CD4-positive, alpha-beta T cell treated with Interleukin-4 for 1 hour (primary cell): ENCODE data around the gene CDA.
"Not testable (repeated sequence)": the region's sequence is repeated elsewhere in the genome, so short reads cannot be mapped to it uniquely, and the experiment has no call there.

Experiments used
- DNase-seq, 2 donors: peaks; one replicate each; pipeline ENCODE4 v3.0.0-alpha.2; 2020 to 2022

Gene CDA

GRCh38 chr1:20587661-20588053, 1.2 kb upstream of the CDA start:
- DNase-seq: no peak

- DNase-seq: peak in 1 of 2 donors; percentile 29
These were observed 708 bp downstream of the CDA start for GRCh38 chr1:20589331-20590278.

- peak in 1 of 2 donors; percentile 53 for DNase-seq
These were observed 1.4 kb downstream of the CDA start for GRCh38 chr1:20590306-20590777.

DNA sequence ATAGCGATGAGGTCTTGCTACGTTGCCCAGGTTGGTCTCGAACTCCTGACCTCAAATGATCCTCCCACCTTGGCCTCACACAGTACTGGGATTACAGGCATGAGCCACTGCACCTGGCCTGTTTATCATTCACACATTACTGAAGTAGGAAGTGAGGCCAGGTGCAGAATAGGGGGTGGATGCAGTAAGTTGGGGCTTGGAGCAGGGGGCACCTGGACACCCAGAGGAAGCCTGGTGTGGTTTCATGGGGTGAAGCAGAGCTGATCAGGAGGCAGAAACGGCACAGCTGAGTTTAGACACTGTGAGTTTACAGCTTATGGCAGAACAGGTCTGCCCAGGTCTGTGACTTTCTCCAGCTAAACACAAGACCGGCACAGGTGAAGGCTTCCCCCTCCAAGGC, 4.9 kb downstream of the CDA start:
- no peak for DNase-seq

DNA sequence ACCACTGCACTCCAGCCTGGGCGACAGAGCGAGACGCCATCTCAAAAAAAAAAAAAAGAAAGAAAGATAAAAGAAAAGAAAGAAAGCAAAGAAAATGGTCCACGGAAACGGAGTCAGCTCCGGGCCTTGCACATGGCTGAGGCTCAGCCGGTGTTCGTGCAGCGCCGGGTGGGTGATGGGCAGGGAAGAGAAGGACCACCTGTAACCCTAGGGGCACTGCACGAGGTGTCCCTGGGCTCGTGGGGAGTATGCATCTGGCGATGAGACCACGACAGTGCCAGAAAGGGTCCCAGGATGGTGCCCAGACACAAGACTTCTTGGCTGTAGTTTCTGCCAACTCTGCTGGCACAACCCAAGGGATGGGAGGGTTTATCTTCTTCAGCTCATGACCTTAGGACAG, 5.8 kb downstream of the CDA start:
- DNase-seq: no peak

DNA sequence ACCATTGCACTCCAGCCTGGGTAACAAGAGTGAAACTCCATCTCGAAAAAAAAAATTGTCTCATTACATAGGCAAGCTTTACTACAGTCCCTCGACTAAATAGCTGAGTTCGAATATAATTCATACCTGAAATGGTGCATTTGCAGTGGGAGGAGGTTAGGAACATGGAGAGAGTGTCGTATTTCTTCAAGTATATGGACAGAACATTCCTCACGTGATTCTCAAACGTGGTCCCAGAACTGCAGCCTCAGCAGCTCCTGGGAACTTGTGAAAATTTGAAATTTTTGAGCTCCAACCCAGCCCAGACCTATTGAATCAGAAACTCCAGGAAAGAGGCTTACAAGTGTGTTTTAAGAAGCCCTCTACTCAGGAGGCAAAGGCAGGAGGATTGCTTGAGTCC, 7.2 kb downstream of the CDA start:
- no peak for DNase-seq

DNA sequence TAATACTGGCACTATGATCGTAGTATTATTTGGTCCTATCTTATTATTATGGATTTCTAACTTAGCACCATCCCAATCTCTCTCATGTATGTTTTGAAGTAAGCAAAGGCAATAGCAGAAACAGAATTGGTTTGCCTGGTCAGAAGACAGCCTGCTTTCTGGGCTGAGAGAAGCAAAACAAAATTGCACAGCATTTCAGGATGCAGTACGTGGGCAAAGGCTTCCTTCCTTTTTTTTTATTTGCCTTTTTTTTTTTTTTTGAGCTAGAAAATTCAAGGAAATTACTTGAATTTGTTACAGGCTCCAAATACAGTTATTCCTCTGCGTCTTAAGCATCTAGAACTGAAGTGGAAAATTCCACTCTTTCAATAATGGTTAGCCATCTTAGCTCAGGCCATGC, 8.8 kb downstream of the CDA start:
- DNase-seq: no peak

GRCh38 chr1:20600156-20600555, 11.3 kb downstream of the CDA start:
- DNase-seq: no peak

GRCh38 chr1:20601129-20601825, 12.4 kb downstream of the CDA start:
- DNase-seq: no peak

DNA sequence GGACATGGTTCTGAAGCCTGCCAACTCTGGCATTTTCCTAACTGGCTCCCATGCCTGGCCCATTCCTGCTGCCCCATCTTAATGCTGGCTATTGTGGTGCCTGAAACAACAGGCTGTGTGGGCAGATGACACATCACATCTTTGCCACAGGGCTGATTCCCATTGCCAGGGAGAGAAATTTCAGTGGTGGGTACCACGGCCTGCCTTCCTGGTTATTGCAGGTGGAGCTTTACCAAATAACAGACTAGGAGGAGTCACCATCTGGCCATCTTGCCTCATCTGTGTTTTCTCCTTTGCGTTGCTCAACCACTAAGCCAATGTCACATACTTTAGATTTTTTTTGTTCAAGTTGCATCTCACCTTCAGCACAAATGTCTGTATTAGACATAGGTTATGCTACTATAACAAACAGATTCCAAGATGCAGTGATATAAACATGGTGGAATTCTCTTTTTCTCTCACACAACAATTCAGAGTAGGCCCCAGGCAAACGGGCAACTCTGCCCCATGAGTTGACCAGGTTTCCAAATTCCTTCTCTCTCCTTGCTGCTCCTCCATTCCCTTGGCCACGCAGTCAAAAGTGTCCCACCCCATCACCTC, 14.1 kb downstream of the CDA start:
- DNase-seq: no peak

DNA sequence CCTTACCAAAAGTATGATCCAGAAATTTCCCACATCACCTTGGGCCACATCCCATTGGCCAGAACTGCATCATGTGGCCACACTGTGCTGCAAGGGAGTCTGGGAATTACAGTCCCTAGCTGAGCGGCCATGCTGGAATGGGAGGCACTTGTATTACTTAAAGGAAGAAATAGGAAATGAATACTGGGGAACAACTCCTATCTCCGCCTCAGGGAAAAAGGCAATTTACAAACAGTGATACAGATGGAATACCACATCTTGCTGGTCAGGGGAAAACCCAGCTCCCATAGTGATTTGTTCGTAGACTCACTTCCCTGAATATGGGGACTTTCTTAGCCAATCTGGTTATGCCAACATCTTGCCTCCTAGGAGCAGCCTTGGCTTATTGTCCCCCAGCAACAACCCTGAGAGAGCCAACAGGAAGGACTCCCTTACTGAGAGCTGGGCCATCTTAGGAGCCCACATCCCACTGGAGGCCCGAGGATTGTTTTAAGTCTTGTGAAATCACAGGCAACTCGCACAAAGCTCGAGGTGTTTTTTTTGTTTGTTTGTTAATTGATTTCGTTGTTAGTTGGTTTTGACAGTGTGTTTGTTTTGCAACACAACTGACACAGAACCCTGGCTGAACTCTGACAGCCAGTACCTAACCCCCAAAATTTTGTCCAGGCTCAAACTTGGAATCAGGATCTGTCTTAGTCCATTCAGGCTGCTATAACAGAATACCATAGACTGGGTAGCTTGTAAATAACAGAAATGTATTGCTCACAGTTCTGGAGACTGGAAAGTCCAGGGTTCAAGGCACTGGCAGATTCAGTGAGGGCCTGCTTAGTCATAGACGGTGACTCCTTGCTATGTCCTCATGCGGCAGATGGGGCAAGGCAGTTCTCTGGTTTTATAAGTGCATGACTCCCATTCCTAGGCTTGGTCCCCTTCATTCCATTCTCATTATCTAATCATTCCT, 14.9 kb downstream of the CDA start:
- DNase-seq: peak in 1 of 2 donors; percentile 17

GRCh38 chr1:20604678-20605077, 15.8 kb downstream of the CDA start:
- no peak for DNase-seq

DNA sequence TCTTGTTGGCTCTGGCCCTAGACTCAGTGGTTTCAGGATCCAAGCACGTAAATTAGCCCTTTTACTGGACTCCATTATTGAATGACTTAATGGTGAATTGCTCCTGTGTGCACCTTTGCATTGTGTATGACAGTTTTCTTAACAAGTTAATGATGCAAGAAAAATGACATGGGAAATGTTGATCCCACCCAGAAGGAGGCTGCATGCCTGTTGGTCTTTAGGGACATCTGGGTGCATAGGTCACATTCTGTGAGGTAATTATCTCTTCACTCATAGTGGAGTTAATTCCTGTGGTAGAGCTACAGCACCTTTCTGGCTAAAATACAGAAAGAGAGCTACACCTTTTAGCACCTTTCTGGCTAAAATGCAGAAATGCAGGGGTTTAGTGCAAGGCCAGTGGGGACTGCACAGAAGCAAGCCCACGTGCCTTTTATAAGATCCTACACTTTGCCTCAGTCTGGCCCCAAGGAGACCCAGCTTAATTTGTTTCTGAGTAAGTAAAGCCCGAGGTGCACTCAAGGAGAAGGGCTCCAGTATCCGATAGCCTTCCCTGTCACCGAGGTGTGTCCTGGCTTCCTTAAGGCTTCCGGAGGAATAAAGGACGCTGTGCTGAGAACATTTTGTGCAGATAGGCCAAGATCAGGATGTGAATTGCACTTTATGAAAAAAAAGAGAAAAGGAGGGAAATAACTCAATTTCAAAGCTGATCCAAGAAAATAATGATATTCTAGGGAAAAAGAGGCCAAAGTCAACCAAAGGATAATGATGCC, 18.1 kb downstream of the CDA start:
- DNase-seq: not testable (repeated sequence)

GRCh38 chr1:20609541-20609940, 20.6 kb downstream of the CDA start:
- no peak for DNase-seq

DNA sequence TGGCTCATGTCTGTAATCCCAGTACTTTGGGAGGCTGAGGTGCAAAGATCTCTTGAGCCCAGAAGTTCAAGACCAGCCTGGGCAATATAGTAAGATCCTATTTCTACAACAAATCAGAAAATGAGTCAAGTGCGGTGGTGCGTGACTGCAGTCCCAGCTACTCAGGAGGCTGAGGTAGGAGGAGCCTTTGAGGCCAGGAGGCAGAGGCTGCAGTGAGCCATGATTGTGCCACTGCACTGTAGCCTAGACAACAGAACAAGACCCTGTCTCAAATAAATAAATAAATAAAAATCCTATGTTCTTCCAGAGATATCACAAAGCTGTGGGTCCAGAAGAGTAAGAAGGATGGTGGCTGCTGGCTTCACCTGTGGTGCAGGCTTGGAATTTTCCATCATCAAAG, 22.1 kb downstream of the CDA start:
- no peak for DNase-seq

DNA sequence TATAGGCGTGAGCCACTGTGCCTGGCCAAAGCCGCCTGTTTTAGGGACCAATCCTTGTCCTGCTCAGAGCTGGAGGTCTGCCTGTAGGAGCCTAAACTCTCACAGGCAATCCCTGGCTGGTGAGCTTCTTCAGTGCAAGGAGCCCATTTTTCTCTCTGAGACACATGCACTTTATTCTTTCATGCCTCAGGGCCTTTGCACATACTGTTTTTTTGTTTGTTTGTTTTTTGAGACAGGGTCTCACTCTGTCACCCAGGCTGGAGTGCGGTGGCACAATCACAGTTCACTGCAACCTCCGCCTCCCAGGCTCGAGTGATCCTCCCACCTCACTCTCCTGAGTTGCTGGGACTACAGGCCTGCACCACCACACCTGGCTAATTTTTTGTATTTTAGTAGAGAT, 22.8 kb downstream of the CDA start:
- no peak for DNase-seq

DNA sequence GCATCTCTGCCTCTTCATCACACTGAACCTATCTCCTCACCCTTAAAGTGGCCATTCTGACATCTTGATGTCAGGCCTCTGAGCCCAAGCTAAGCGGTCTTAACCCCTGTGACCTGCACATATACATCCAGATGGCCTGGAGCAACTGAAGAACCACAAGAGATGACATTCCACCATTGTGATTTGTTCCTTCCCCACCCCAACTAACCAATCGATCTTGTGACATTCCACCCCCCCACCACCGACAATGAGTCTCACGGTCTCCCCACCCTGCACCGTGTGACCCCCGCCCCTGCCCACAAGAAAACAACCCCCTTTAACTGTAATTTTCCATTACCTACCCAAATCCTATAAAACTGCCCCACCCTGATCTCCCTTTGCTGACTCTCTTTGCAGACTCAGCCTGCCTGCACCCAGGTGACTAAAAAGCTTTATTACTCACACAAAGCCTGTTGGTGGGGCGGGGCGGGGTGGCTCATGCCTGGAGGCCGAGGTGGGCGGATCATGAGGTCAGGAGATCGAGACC, 23.4 kb downstream of the CDA start:
- DNase-seq: no peak

GRCh38 chr1:20614131-20614579, 25.3 kb downstream of the CDA start:
- no peak for DNase-seq

DNA sequence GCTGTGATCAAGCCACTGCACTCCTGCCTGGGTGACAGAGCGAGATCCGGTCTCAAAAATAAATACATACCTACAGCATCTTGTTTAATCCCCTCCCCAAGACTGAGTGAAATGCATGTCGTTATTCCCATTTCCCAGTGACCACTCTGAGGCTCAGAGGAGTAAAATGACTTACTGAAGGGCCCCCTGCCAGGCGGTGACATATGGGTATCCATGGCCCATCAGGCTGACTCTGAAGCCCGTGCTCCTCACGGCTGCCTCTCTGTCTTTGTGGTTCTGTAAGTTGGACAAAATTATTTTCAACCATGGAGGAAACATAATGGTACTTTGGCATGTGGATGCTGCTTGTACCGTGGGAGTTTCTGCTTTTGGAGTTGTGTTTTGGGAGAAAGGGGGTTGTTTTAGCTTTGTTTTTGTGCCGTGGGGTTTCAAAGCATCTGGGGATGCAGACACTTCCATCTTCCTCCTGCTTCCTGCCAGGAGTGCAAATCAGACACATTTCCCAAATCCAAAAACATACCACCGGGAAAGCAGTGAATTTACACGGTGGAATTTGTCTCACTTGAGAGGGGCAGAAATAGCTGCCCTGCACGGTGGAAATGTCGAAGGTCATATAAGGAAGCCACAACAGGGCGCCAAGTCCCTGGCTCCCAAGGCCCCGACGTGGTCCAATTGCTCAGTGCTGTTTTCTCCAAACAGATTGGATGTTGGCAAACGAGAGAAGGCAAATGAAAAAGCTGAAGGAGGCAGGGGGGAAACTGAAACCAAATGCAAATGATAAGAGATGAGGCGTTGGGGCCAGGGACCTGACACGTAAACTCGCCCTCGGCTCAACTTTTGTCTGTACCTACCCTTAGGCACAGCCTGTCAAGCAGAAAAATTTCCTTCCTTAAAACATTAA, 27.3 kb downstream of the CDA start:
- DNase-seq: no peak

DNA sequence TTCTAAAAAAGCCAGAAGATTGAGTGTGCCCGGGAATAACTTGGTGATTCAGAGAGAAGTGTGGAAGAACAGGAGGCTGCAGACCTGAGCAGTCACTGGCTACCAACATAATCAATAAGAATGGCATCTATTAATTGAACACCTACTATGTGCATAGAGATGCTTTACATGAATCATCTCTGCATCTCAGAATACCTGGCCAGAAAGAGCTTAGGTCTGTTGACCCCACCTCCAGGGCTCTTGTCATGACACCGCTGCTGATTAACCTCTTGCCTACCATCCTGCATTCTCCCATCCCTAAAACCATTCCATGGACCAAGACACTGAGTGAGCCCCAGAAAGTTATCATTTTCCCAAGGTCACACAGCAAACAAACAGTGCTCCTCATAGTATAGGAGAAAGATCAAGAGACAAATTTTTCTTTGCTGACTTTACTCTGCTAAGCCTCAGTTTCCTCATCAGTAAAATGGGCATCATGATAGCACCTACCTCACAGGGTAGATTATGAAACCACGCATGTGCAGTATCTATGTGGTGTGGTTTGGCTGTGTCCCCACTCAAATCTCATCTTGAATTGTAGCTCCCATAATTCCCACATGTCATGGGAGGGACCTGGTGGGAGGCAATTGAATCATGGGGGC, 28.1 kb downstream of the CDA start:
- no peak for DNase-seq
